GM23338 (cell line): Measurements from ENCODE around the gene YBX3. TPM values are rescaled to one million over a fixed set of nuclear protein-coding genes. Genes with fewer than 3 reads are reported as not detected.

Source experiments
- ATAC-seq: fragments of 200-7000 bp; cut with Tn5 transposase; 3 replicates; pipeline ENCODE4 v1.9.1; 2020
- DNase-seq: peaks from one replicate; pipeline ENCODE4 v3.0.0-alpha.2; 2015; ENCODE audit warnings: low spot score
- H2AFZ ChIP-seq: fragments of 200-600 bp; sonication (generic); 2 replicates; pipeline ENCODE4 v1.8.0; 2016; ENCODE audit warnings: antibody characterized with exemption, mild to moderate bottlenecking, moderate library complexity
- H3F3A ChIP-seq: fragments of 200-600 bp; sonication (generic); replicated peaks from 2 replicates; pipeline ENCODE4 v1.8.0; 2017; ENCODE audit warnings: antibody characterized with exemption, mixed run types, low read depth
- H3K27ac ChIP-seq: fragments of 200-600 bp; sonication (generic); 2 replicates; pipeline ENCODE4 v1.6.1; 2016; ENCODE audit warnings: low read depth
- H3K27me3 ChIP-seq: fragments of 200-600 bp; sonication (generic); 2 replicates; pipeline ENCODE4 v1.8.0; 2016; ENCODE audit warnings: mild to moderate bottlenecking, mixed run types, moderate library complexity; ENCODE audit not compliant: insufficient read depth
- H3K36me3 ChIP-seq: fragments of 200-600 bp; sonication (generic); 2 replicates; pipeline ENCODE4 v1.8.0; 2016; ENCODE audit warnings: mild to moderate bottlenecking; ENCODE audit not compliant: insufficient read depth
- H3K4me1 ChIP-seq: fragments of 200-600 bp; sonication (generic); 2 replicates; pipeline ENCODE4 v1.8.0; 2016; ENCODE audit warnings: mild to moderate bottlenecking, moderate library complexity; ENCODE audit not compliant: insufficient read depth
- H3K4me2 ChIP-seq: fragments of 200-600 bp; sonication (generic); 2 replicates; pipeline ENCODE4 v1.7.1; 2017; ENCODE audit warnings: mixed run types
- H3K4me3 ChIP-seq: fragments of 200-600 bp; sonication (generic); 2 replicates; pipeline ENCODE4 v1.6.1; 2016; ENCODE audit warnings: mixed run types
- H3K79me2 ChIP-seq: fragments of 200-600 bp; sonication (generic); replicated peaks from 2 replicates; pipeline ENCODE4 v1.8.0; 2017; ENCODE audit warnings: mild to moderate bottlenecking; ENCODE audit not compliant: insufficient read depth
- H3K9me2 ChIP-seq: fragments of 200-600 bp; sonication (generic); 2 replicates; pipeline ENCODE4 v1.8.0; 2017; ENCODE audit not compliant: insufficient read depth
- H4K20me1 ChIP-seq: fragments of 200-600 bp; sonication (generic); replicated peaks from 2 replicates; pipeline ENCODE4 v1.8.0; 2017; ENCODE audit warnings: mild to moderate bottlenecking; ENCODE audit not compliant: insufficient read depth
- H3K27ac Mint-ChIP-seq: 2 replicates; pipeline ENCODE4 v1.8.0; 2020; ENCODE audit warnings: inconsistent platforms, mild to moderate bottlenecking, moderate library complexity, mixed read lengths
- H3K27me3 Mint-ChIP-seq: 3 replicates; pipeline ENCODE4 v1.8.0; 2022; ENCODE audit warnings: low read depth, mild to moderate bottlenecking, moderate library complexity, mixed read lengths, inconsistent platforms; ENCODE audit not compliant: insufficient read depth, poor library complexity
- H3K36me3 Mint-ChIP-seq: 3 replicates; pipeline ENCODE4 v1.8.0; 2021; ENCODE audit warnings: low read depth, mild to moderate bottlenecking, inconsistent platforms, moderate library complexity, mixed read lengths
- H3K4me1 Mint-ChIP-seq: 3 replicates; pipeline ENCODE4 v1.8.0; 2020; ENCODE audit warnings: mild to moderate bottlenecking, inconsistent platforms, mixed read lengths
- H3K4me3 Mint-ChIP-seq: 3 replicates; pipeline ENCODE4 v1.8.0; 2021; ENCODE audit warnings: moderate library complexity, mild to moderate bottlenecking, inconsistent platforms, mixed read lengths
- H3K9me3 Mint-ChIP-seq: 3 replicates; pipeline ENCODE4 v1.8.0; 2020; ENCODE audit warnings: moderate library complexity, mild to moderate bottlenecking, inconsistent platforms, mixed read lengths
- CREB1 ChIP-seq: fragments of 250-450 bp; sonication (Bioruptor Pico); IDR thresholded peaks from 2 replicates; pipeline ENCODE4 v1.5.0; 2020; ENCODE audit warnings: low read depth, mild to moderate bottlenecking, moderate library complexity
- EZH2 ChIP-seq: fragments of 200-600 bp; sonication (generic); IDR thresholded peaks from one replicate; pipeline ENCODE4 v1.8.0; 2017; ENCODE audit warnings: antibody characterized with exemption, mild to moderate bottlenecking, low read depth; ENCODE audit not compliant: unreplicated experiment
- EZH2phosphoT487 ChIP-seq: fragments of 200-600 bp; sonication (generic); IDR thresholded peaks from one replicate; pipeline ENCODE4 v1.8.1; 2018; ENCODE audit warnings: antibody characterized with exemption; ENCODE audit not compliant: unreplicated experiment
- JUNB ChIP-seq: IDR thresholded peaks from one replicate; pipeline ENCODE4 v1.6.1; 2016; ENCODE audit warnings: antibody characterized with exemption; ENCODE audit not compliant: unreplicated experiment
- NANOG ChIP-seq: IDR thresholded peaks from 2 replicates; pipeline ENCODE4 v1.6.1; 2016; ENCODE audit warnings: antibody characterized with exemption, borderline replicate concordance
- POLR2AphosphoS5 ChIP-seq: IDR thresholded peaks from 2 replicates; pipeline ENCODE4 v1.6.1; 2016; ENCODE audit warnings: antibody characterized with exemption, low read depth
- STAT1 ChIP-seq: IDR thresholded peaks from one replicate; pipeline ENCODE4 v1.6.1; 2016; ENCODE audit warnings: antibody characterized with exemption; ENCODE audit not compliant: unreplicated experiment
- ZNF114 ChIP-seq: fragments of 250-450 bp; sonication (Bioruptor Pico); IDR thresholded peaks from 2 replicates; pipeline ENCODE4 v1.5.0; 2020; ENCODE audit warnings: mild to moderate bottlenecking, moderate library complexity
- ZNF331 ChIP-seq: fragments of 250-450 bp; sonication (Bioruptor Pico); IDR thresholded peaks from 2 replicates; pipeline ENCODE4 v1.5.0; 2020; ENCODE audit warnings: low read depth, mild to moderate bottlenecking, moderate library complexity
- polyA plus RNA-seq: library from polyadenylated mRNA; unstranded; fragments of >200 nt; fragmentation: Nextera tagmentation; extraction: Ambion mirVana; gene quantifications from 2 replicates; pipeline ENCODE4 v1.2.1, GENCODE V29; 2016
- total RNA-seq: library from RNA; depleted of rRNA; stranded (reverse); fragments of >200 nt; shearing (Covaris generic); gene quantifications from 2 replicates; pipeline ENCODE4 v1.2.3, GENCODE V29; 2014
- TF ChIP-seq, protein P1 (sequence below): fragments of 250-450 bp; sonication (Bioruptor Pico); IDR thresholded peaks from 2 replicates; pipeline ENCODE4 v1.5.0; 2020; ENCODE audit warnings: mild to moderate bottlenecking, moderate library complexity
- TF ChIP-seq, protein P2 (sequence below): IDR thresholded peaks from one replicate; pipeline ENCODE4 v1.6.1; 2018; ENCODE audit warnings: antibody characterized with exemption; ENCODE audit not compliant: unreplicated experiment
- TF ChIP-seq, protein P3 (sequence below): IDR thresholded peaks from 2 replicates; pipeline ENCODE4 v1.6.1; 2016; ENCODE audit warnings: antibody characterized with exemption
- TF ChIP-seq, protein P4 (sequence below), 2 experiments: fragments of 200-600 bp in 1 of 2; sonication (generic) in 1 of 2; conservative IDR thresholded peaks; 2 replicates each; pipeline versions ENCODE4 v1.5.1 to v1.6.1; 2016 to 2017; ENCODE audit warnings: antibody characterized with exemption in 2 of 2, low read depth in 2 of 2, mild to moderate bottlenecking in 2 of 2, moderate library complexity in 1 of 2

Gene YBX3
- total and polyA plus RNA-seq, 2 experiments from 2014 or later, result 179 to 450 TPM

DNA sequence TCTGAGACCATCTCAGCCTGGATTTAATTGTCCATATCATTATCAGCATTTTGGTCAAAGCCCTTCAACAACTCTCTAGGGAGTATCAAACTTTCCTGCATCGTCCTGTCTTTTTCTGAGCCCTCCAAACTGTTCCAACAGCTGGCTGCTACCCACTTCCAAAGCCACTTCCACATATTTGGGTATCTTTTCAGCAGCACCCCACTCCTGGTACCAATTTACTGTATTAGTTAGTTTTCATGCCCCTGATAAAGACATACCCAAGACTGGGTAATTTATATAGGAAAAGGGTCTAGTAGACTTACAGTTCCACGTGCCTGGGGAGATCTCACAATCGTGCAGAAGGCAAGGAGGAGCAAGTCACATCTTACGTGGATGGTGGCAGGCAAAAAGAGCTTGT is 33.1 kb upstream of the YBX3 start:
- DNase-seq, result no peak
- Mint-ChIP-seq H3K9me3 (peaks cover 30% of the 10 kb centered on the region), H3K4me3 (no peak overlapping the region), H3K4me1 (no peaks in the 10 kb centered on the region), H3K27me3 (no peaks in the 10 kb centered on the region), H3K27ac (no peak overlapping the region), H3K36me3 (peaks cover 14% of the 10 kb centered on the region)
- no peaks in the 10 kb centered on the region for H3K79me2 ChIP-seq
- no peak overlapping the region for H3K4me3 ChIP-seq
- TF ChIP-seq JUNB (no peak), NANOG (no peak), STAT1 (no peak), CREB1 (CRISPR knock-in tag) (no peak), EZH2phosphoT487 (no peak), ZNF114 (CRISPR knock-in tag) (no peak), POLR2AphosphoS5 (no peak), ZNF331 (CRISPR knock-in tag) (no peak), EZH2 (no peak)
- TF ChIP-seq, protein P1, sequence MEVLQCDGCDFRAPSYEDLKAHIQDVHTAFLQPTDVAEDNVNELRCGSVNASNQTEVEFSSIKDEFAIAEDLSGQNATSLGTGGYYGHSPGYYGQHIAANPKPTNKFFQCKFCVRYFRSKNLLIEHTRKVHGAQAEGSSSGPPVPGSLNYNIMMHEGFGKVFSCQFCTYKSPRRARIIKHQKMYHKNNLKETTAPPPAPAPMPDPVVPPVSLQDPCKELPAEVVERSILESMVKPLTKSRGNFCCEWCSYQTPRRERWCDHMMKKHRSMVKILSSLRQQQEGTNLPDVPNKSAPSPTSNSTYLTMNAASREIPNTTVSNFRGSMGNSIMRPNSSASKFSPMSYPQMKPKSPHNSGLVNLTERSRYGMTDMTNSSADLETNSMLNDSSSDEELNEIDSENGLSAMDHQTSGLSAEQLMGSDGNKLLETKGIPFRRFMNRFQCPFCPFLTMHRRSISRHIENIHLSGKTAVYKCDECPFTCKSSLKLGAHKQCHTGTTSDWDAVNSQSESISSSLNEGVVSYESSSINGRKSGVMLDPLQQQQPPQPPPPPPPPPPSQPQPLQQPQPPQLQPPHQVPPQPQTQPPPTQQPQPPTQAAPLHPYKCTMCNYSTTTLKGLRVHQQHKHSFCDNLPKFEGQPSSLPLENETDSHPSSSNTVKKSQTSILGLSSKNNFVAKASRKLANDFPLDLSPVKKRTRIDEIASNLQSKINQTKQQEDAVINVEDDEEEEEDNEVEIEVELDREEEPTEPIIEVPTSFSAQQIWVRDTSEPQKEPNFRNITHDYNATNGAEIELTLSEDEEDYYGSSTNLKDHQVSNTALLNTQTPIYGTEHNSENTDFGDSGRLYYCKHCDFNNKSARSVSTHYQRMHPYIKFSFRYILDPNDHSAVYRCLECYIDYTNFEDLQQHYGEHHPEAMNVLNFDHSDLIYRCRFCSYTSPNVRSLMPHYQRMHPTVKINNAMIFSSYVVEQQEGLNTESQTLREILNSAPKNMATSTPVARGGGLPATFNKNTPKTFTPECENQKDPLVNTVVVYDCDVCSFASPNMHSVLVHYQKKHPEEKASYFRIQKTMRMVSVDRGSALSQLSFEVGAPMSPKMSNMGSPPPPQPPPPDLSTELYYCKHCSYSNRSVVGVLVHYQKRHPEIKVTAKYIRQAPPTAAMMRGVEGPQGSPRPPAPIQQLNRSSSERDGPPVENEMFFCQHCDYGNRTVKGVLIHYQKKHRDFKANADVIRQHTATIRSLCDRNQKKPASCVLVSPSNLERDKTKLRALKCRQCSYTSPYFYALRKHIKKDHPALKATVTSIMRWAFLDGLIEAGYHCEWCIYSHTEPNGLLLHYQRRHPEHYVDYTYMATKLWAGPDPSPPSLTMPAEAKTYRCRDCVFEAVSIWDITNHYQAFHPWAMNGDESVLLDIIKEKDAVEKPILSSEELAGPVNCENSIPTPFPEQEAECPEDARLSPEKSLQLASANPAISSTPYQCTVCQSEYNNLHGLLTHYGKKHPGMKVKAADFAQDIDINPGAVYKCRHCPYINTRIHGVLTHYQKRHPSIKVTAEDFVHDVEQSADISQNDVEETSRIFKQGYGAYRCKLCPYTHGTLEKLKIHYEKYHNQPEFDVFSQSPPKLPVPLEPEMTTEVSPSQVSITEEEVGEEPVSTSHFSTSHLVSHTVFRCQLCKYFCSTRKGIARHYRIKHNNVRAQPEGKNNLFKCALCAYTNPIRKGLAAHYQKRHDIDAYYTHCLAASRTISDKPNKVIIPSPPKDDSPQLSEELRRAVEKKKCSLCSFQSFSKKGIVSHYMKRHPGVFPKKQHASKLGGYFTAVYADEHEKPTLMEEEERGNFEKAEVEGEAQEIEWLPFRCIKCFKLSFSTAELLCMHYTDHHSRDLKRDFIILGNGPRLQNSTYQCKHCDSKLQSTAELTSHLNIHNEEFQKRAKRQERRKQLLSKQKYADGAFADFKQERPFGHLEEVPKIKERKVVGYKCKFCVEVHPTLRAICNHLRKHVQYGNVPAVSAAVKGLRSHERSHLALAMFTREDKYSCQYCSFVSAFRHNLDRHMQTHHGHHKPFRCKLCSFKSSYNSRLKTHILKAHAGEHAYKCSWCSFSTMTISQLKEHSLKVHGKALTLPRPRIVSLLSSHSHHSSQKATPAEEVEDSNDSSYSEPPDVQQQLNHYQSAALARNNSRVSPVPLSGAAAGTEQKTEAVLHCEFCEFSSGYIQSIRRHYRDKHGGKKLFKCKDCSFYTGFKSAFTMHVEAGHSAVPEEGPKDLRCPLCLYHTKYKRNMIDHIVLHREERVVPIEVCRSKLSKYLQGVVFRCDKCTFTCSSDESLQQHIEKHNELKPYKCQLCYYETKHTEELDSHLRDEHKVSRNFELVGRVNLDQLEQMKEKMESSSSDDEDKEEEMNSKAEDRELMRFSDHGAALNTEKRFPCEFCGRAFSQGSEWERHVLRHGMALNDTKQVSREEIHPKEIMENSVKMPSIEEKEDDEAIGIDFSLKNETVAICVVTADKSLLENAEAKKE (CRISPR knock-in tag), result no peak
- TF ChIP-seq, protein P2, sequence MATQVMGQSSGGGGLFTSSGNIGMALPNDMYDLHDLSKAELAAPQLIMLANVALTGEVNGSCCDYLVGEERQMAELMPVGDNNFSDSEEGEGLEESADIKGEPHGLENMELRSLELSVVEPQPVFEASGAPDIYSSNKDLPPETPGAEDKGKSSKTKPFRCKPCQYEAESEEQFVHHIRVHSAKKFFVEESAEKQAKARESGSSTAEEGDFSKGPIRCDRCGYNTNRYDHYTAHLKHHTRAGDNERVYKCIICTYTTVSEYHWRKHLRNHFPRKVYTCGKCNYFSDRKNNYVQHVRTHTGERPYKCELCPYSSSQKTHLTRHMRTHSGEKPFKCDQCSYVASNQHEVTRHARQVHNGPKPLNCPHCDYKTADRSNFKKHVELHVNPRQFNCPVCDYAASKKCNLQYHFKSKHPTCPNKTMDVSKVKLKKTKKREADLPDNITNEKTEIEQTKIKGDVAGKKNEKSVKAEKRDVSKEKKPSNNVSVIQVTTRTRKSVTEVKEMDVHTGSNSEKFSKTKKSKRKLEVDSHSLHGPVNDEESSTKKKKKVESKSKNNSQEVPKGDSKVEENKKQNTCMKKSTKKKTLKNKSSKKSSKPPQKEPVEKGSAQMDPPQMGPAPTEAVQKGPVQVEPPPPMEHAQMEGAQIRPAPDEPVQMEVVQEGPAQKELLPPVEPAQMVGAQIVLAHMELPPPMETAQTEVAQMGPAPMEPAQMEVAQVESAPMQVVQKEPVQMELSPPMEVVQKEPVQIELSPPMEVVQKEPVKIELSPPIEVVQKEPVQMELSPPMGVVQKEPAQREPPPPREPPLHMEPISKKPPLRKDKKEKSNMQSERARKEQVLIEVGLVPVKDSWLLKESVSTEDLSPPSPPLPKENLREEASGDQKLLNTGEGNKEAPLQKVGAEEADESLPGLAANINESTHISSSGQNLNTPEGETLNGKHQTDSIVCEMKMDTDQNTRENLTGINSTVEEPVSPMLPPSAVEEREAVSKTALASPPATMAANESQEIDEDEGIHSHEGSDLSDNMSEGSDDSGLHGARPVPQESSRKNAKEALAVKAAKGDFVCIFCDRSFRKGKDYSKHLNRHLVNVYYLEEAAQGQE, result no peak
- TF ChIP-seq, protein P3, sequence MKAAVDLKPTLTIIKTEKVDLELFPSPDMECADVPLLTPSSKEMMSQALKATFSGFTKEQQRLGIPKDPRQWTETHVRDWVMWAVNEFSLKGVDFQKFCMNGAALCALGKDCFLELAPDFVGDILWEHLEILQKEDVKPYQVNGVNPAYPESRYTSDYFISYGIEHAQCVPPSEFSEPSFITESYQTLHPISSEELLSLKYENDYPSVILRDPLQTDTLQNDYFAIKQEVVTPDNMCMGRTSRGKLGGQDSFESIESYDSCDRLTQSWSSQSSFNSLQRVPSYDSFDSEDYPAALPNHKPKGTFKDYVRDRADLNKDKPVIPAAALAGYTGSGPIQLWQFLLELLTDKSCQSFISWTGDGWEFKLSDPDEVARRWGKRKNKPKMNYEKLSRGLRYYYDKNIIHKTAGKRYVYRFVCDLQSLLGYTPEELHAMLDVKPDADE, result no peak
- TF ChIP-seq, protein P4, sequence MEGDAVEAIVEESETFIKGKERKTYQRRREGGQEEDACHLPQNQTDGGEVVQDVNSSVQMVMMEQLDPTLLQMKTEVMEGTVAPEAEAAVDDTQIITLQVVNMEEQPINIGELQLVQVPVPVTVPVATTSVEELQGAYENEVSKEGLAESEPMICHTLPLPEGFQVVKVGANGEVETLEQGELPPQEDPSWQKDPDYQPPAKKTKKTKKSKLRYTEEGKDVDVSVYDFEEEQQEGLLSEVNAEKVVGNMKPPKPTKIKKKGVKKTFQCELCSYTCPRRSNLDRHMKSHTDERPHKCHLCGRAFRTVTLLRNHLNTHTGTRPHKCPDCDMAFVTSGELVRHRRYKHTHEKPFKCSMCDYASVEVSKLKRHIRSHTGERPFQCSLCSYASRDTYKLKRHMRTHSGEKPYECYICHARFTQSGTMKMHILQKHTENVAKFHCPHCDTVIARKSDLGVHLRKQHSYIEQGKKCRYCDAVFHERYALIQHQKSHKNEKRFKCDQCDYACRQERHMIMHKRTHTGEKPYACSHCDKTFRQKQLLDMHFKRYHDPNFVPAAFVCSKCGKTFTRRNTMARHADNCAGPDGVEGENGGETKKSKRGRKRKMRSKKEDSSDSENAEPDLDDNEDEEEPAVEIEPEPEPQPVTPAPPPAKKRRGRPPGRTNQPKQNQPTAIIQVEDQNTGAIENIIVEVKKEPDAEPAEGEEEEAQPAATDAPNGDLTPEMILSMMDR (conservative IDR thresholded peaks at IDR 0.05; ENCODE audit: low read depth in 2 of 2), result no peak
- no peaks in the 10 kb centered on the region for H3K4me1 ChIP-seq
- H4K20me1 ChIP-seq, result no peaks in the 10 kb centered on the region
- no peak overlapping the region for H3K27ac ChIP-seq
- no peaks in the 10 kb centered on the region for H3F3A ChIP-seq
- H3K9me2 ChIP-seq, result no peaks in the 10 kb centered on the region
- no peak overlapping the region for H3K4me2 ChIP-seq
- no peaks in the 10 kb centered on the region for H3K36me3 ChIP-seq
- no peak for ATAC-seq
- no peak overlapping the region for H2AFZ ChIP-seq
- no peaks in the 10 kb centered on the region for H3K27me3 ChIP-seq
